ENCODE data around the gene RFTN1. TPM values are rescaled to one million over a fixed set of nuclear protein-coding genes. Genes with fewer than 3 reads are reported as not detected.

The RFTN1 gene
- total RNA-seq, 2 experiments from 2014 or later = 55.7 to 56.4 TPM

DNA sequence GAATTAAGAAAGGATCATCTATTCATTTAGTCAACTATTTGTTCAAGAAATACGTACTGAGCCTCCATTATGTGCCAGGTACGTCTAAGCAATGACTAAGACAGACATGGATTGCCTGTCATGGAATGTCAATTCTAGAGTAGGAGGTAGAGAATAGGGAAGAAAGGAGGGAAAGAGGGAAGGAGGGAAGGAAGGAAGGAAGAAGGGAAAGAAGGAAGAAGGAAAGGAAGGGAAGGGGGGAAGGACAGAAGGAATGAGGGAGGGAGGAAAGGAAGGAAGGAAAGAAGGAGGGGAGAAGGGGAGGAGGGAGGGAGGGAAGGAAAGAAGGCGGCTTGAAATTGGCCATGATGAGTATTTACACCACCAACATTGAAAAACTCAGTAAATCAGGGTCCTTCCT, 39.3 kb upstream of the RFTN1 start:
- Mint-ChIP-seq H3K9me3 (no peaks in the 10 kb centered on the region), H3K27ac (no peak overlapping the region), H3K4me1 (ENCODE audit: low read depth) (no peaks in the 10 kb centered on the region), H3K36me3 (ENCODE audit: low read depth) (no peaks in the 10 kb centered on the region), H3K4me3 (no peak overlapping the region), H3K27me3 (peaks cover 4% of the 10 kb centered on the region)
- CTCF ChIA-PET = interaction anchor here (0.6 kb wide), 1 partner anchor 276 kb away, joined by 3 read pairs; no protein-coding TSS in a partner anchor
- H3K4me3 ChIP-seq (ENCODE audit: low read length) = no peak overlapping the region
- ATAC-seq (ENCODE audit: poor library complexity) = no peak
- no peak for TF ChIP-seq CTCF (IDR thresholded peaks at IDR 0.05)
- H3K4me1 ChIP-seq (ENCODE audit: insufficient read depth, low read length) = peaks cover 5% of the 10 kb centered on the region
- H3K36me3 ChIP-seq (ENCODE audit: insufficient read depth, low read length) = no peaks in the 10 kb centered on the region
- no peak overlapping the region for H3K27ac ChIP-seq (ENCODE audit: low read depth in 1 of 2, low read length in 2 of 2)
- no peak for DNase-seq
- H3K27me3 ChIP-seq (ENCODE audit: control insufficient read depth in 1 of 2, insufficient read depth in 2 of 2, low read length in 2 of 2) = no peaks in the 10 kb centered on the region
- no peaks in the 10 kb centered on the region for H3K9me3 ChIP-seq (ENCODE audit: control insufficient read depth in 1 of 2, insufficient read depth in 1 of 2, low read length in 2 of 2)
- intact Hi-C loops (cut with DNase I, micrococcal nuclease) = loop anchor here in 1 of 2 experiments (5.0 kb wide), 1 partner anchor 735 kb away; no protein-coding TSS in a partner anchor
- POLR2A ChIA-PET = interaction anchor here (0.6 kb wide), 1 partner anchor 262 kb away, joined by 3 read pairs; no protein-coding TSS in a partner anchor

- TF ChIP-seq CTCF (IDR thresholded peaks at IDR 0.05) = no peak
- H3K36me3 Mint-ChIP-seq (ENCODE audit: low read depth) = no peaks in the 10 kb centered on the region
- no peak overlapping the region for H3K4me3 ChIP-seq (ENCODE audit: low read length)
- peaks cover 4% of the 10 kb centered on the region for H3K27me3 Mint-ChIP-seq
- no peak overlapping the region for H3K4me3 Mint-ChIP-seq
- no peaks in the 10 kb centered on the region for H3K4me1 Mint-ChIP-seq (ENCODE audit: low read depth)
- CTCF ChIA-PET = interaction anchor here (0.8 to 2.7 kb wide), 6 partner anchors 9 to 285 kb away, joined by 3 to 21 read pairs (median 4); partner anchors contain the start of genes DPH3 and OXNAD1
- H3K9me3 ChIP-seq (ENCODE audit: control insufficient read depth in 1 of 2, insufficient read depth in 1 of 2, low read length in 2 of 2) = no peaks in the 10 kb centered on the region
- DNase-seq (no peak), ATAC-seq (ENCODE audit: poor library complexity) (no peak)
- intact Hi-C loops (cut with DNase I, micrococcal nuclease) = loop anchor here in 1 of 2 experiments (5.0 kb wide), 1 partner anchor 734 kb away; no protein-coding TSS in a partner anchor
- H3K9me3 Mint-ChIP-seq = no peaks in the 10 kb centered on the region
- no peak overlapping the region for H3K27ac ChIP-seq (ENCODE audit: low read depth in 1 of 2, low read length in 2 of 2)
- peaks cover 5% of the 10 kb centered on the region for H3K4me1 ChIP-seq (ENCODE audit: insufficient read depth, low read length)
- H3K36me3 ChIP-seq (ENCODE audit: insufficient read depth, low read length) = no peaks in the 10 kb centered on the region
- H3K27ac Mint-ChIP-seq = peak overlapping the region; percentile 16
- POLR2A ChIA-PET = interaction anchor here (0.7 kb wide), 2 partner anchors 56 to 223 kb away, joined by 3 read pairs; no protein-coding TSS in a partner anchor
- no peaks in the 10 kb centered on the region for H3K27me3 ChIP-seq (ENCODE audit: control insufficient read depth in 1 of 2, insufficient read depth in 2 of 2, low read length in 2 of 2)
Measured at GRCh38 chr3:16551342-16551976, 38.0 kb upstream of the RFTN1 start.

- H3K27ac Mint-ChIP-seq = peak overlapping the region; percentile 16
- no peaks in the 10 kb centered on the region for H3K36me3 ChIP-seq (ENCODE audit: insufficient read depth, low read length)
- no peak overlapping the region for H3K4me3 ChIP-seq (ENCODE audit: low read length)
- no peak overlapping the region for H3K27ac ChIP-seq (ENCODE audit: low read depth in 1 of 2, low read length in 2 of 2)
- H3K4me3 Mint-ChIP-seq = no peak overlapping the region
- no peaks in the 10 kb centered on the region for H3K9me3 Mint-ChIP-seq
- CTCF ChIA-PET = interaction anchor here (0.6 to 2.7 kb wide), 9 partner anchors 10 to 285 kb away, joined by 3 to 21 read pairs (median 4); partner anchors contain the start of genes DPH3 and OXNAD1
- H3K4me1 Mint-ChIP-seq (ENCODE audit: low read depth) = no peaks in the 10 kb centered on the region
- ATAC-seq (ENCODE audit: poor library complexity) = peak; percentile 100
- POLR2A ChIA-PET = interaction anchor here (0.7 kb wide), 2 partner anchors 56 to 222 kb away, joined by 3 read pairs; no protein-coding TSS in a partner anchor
- no peaks in the 10 kb centered on the region for H3K27me3 ChIP-seq (ENCODE audit: control insufficient read depth in 1 of 2, insufficient read depth in 2 of 2, low read length in 2 of 2)
- H3K4me1 ChIP-seq (ENCODE audit: insufficient read depth, low read length) = peaks cover 5% of the 10 kb centered on the region
- no peaks in the 10 kb centered on the region for H3K9me3 ChIP-seq (ENCODE audit: control insufficient read depth in 1 of 2, insufficient read depth in 1 of 2, low read length in 2 of 2)
- H3K27me3 Mint-ChIP-seq = peaks cover 4% of the 10 kb centered on the region
- DNase-seq = peak; percentile 43 to 90 (median 62)
- H3K36me3 Mint-ChIP-seq (ENCODE audit: low read depth) = no peaks in the 10 kb centered on the region
- peak; percentile 91 for TF ChIP-seq CTCF (IDR thresholded peaks at IDR 0.05)
- intact Hi-C loops (cut with DNase I, micrococcal nuclease) = loop anchor here (1.0 to 5.0 kb wide), 7 partner anchors 39 to 734 kb away; no protein-coding TSS in a partner anchor
Measured at GRCh38 chr3:16550676-16551341, 37.3 kb upstream of the RFTN1 start.

Data from CD4-positive, alpha-beta T cell (primary cell).